NCI-H345 (cell line): ENCODE results near the gene C1GALT1C1L.
"Not testable (repeated sequence)": the region's sequence is repeated elsewhere in the genome, so short reads cannot be mapped to it uniquely, and the experiment has no call there.

Experiments
- DNase-seq: peaks from one replicate; lab custom pipeline; 2025; lab: John Stamatoyannopoulos, UW

The C1GALT1C1L gene

GRCh38 chr2:43653506-43653905 is 22.7 kb downstream of the C1GALT1C1L start:
- no peak for DNase-seq

- no peak for DNase-seq
Observed at GRCh38 chr2:43648994-43649701, 27.1 kb downstream of the C1GALT1C1L start.

- DNase-seq, result no peak
Observed at GRCh38 chr2:43643680-43644079, 32.5 kb downstream of the C1GALT1C1L start.

- no peak for DNase-seq
Observed at GRCh38 chr2:43642363-43642762, 33.9 kb downstream of the C1GALT1C1L start.

- DNase-seq, result peak; percentile 94
Observed at GRCh38 chr2:43637030-43637803, 39.0 kb downstream of the C1GALT1C1L start, which contains the start of gene PLEKHH2. PLEKHH2 (plus strand) TSS chr2:43637260; CDS start chr2:43644674, 7,414 bp downstream.

GRCh38 chr2:43636621-43637020 is 39.6 kb downstream of the C1GALT1C1L start:
- no peak for DNase-seq

- not testable (repeated sequence) for DNase-seq
Observed at GRCh38 chr2:43636153-43636552, 40.1 kb downstream of the C1GALT1C1L start.

GRCh38 chr2:43634604-43635306 is 41.5 kb downstream of the C1GALT1C1L start:
- DNase-seq, result peak; percentile 91

- DNase-seq, result no peak
Observed at GRCh38 chr2:43631618-43632317, 44.5 kb downstream of the C1GALT1C1L start.
